Left hindlimb (tissue), 1 donor: ENCODE results near the gene CEACAM1.
"Not testable (repeated sequence)": the region's sequence is repeated elsewhere in the genome, so short reads cannot be mapped to it uniquely, and the experiment has no call there.

Source experiments
- DNase-seq: peaks from one replicate; pipeline ENCODE4 v3.0.0-alpha.2; 2018

CEACAM1 gene

GRCh38 chr19:42528354-42529247 lies at the start of gene CEACAM1:
Gene CEACAM1, minus strand, starts transcription at chr19:42528481. Its CDS starts 107 bp downstream, at chr19:42528374.
- no peak for DNase-seq

- no peak for DNase-seq
Measured at GRCh38 chr19:42577016-42577415, 48.7 kb upstream of the CEACAM1 start.

- no peak for DNase-seq
Measured at GRCh38 chr19:42576241-42576640, 48.0 kb upstream of the CEACAM1 start.

- DNase-seq = no peak
Measured at GRCh38 chr19:42573642-42574041, 45.4 kb upstream of the CEACAM1 start.

GRCh38 chr19:42571116-42571515 lies 42.8 kb upstream of the CEACAM1 start:
- no peak for DNase-seq

GRCh38 chr19:42569193-42569592 lies 40.9 kb upstream of the CEACAM1 start:
- no peak for DNase-seq

- DNase-seq = no peak
Measured at GRCh38 chr19:42568006-42568405, 39.7 kb upstream of the CEACAM1 start.

- DNase-seq = no peak
Measured at GRCh38 chr19:42567567-42567966, 39.3 kb upstream of the CEACAM1 start.

- DNase-seq = no peak
Measured at GRCh38 chr19:42563352-42564210, 35.3 kb upstream of the CEACAM1 start.

GRCh38 chr19:42561512-42561911 lies 33.2 kb upstream of the CEACAM1 start:
- no peak for DNase-seq

- DNase-seq = no peak
Measured at GRCh38 chr19:42560731-42561130, 32.5 kb upstream of the CEACAM1 start.

- no peak for DNase-seq
Measured at GRCh38 chr19:42558450-42559150, 30.3 kb upstream of the CEACAM1 start.

- not testable (repeated sequence) for DNase-seq
Measured at GRCh38 chr19:42557386-42557871, 29.1 kb upstream of the CEACAM1 start.

- DNase-seq = no peak
Measured at GRCh38 chr19:42555801-42556200, 27.5 kb upstream of the CEACAM1 start.

- DNase-seq = no peak
Measured at GRCh38 chr19:42555317-42555716, 27.0 kb upstream of the CEACAM1 start.

- DNase-seq = no peak
Measured at GRCh38 chr19:42554046-42554575, 25.8 kb upstream of the CEACAM1 start.

- DNase-seq = no peak
Measured at GRCh38 chr19:42553292-42554045, 25.2 kb upstream of the CEACAM1 start.

GRCh38 chr19:42552086-42553065 lies 24.1 kb upstream of the CEACAM1 start:
- DNase-seq = no peak

GRCh38 chr19:42550521-42550920 lies 22.2 kb upstream of the CEACAM1 start:
- DNase-seq = not testable (repeated sequence)

- not testable (repeated sequence) for DNase-seq
Measured at GRCh38 chr19:42549067-42549466, 20.8 kb upstream of the CEACAM1 start.

- no peak for DNase-seq
Measured at GRCh38 chr19:42548552-42548951, 20.3 kb upstream of the CEACAM1 start.
